ENCODE data around the gene FBXO31. TPM values are rescaled to one million over a fixed set of nuclear protein-coding genes. Genes with fewer than 3 reads are reported as not detected.

The FBXO31 gene
- total and polyA plus RNA-seq, 9 of the 15 experiments (the other 6 are each of a cell fraction or from before 2014, with no cell fraction given): 0.18 to 33.3 (median 10.9) TPM

GRCh38 chr16:87369117-87369765, 14.3 kb downstream of the FBXO31 start (continued):
- TF ChIP-seq NFE2L1 (tag; IDR thresholded peaks at IDR 0.05; ENCODE audit: borderline replicate concordance, low read depth): no peak

- DNase-seq (ENCODE audit: extremely low read depth in 1 of 4, low spot score in 3 of 4): no peak
- in situ Hi-C loops (cut with MboI) (no loop called here), intact Hi-C loops (cut with micrococcal nuclease) (no loop called here)
- H2AFZ ChIP-seq (ENCODE audit: low read depth, low read length): no peak overlapping the region
- H3K4me3 ChIP-seq: no peak overlapping the region
- peaks cover 17 to 27% of the 10 kb centered on the region in 2 experiments for H3K4me1 ChIP-seq (replicated peaks in 1 of 2; ENCODE audit: control insufficient read depth in 2 of 2, insufficient read depth in 2 of 2, low read length in 2 of 2)
- peaks cover 2% of the 10 kb centered on the region for H3K9me1 ChIP-seq (ENCODE audit: control insufficient read depth, insufficient read depth, low read length)
- no peak for FAIRE-seq
- no peak for ATAC-seq
- 74% methylated on average over 5 of the region's 5 CpGs for WGBS (ENCODE audit: insufficient coverage, low coverage, missing lambda C conversion rate)
- ChIA-PET POLR2A (interaction anchor here (0.9 kb wide), 1 partner anchor 12 kb away, joined by 3 read pairs; no protein-coding TSS in a partner anchor), CTCF (ENCODE audit: low intra/inter-chr PET ratio) (no interaction called here)
- H3K9ac ChIP-seq (ENCODE audit: insufficient read depth in 1 of 2, low read depth in 2 of 2, low read length in 2 of 2): no peak overlapping the region; a peak in 1 of 4 replicates
- BruUV-seq (replicated peaks): no TSS peak
- no peak overlapping the region for H3K27ac ChIP-seq (ENCODE audit: extremely low read depth, low read depth, low read length)
- no peaks in the 10 kb centered on the region for H3K9me3 ChIP-seq (replicated peaks; ENCODE audit: control insufficient read depth, insufficient read depth, low read depth, low read length)
- peaks cover 81% of the 10 kb centered on the region for H3K79me2 ChIP-seq (ENCODE audit: control insufficient read depth, insufficient read depth, low read length)
- H3K27me3 ChIP-seq (ENCODE audit: control insufficient read depth in 2 of 2, insufficient read depth in 2 of 2, low read length in 2 of 2): no peaks in the 10 kb centered on the region
- peaks cover 24% of the 10 kb centered on the region; the same call in 2 of the 3 replicates for H3K36me3 ChIP-seq (ENCODE audit: control insufficient read depth, insufficient read depth, low read length)
- H3K4me2 ChIP-seq (ENCODE audit: insufficient read depth, low read length): no peak overlapping the region
- peaks cover 21% of the 10 kb centered on the region; the same call in 1 of the 2 replicates for H4K20me1 ChIP-seq (replicated peaks; ENCODE audit: control insufficient read depth, insufficient read depth, low read length)
- no peak for TF ChIP-seq KLF6 (CRISPR knock-in tag; IDR thresholded peaks at IDR 0.05; ENCODE audit: borderline replicate concordance)
- TF ChIP-seq EP300 (IDR thresholded peaks at IDR 0.05; ENCODE audit: low read length): no peak
- TF ChIP-seq CAMTA2 (CRISPR knock-in tag; conservative IDR thresholded peaks at IDR 0.05): no peak
- TF ChIP-seq RCOR1 (IDR thresholded peaks at IDR 0.05; ENCODE audit: borderline replicate concordance in 1 of 2, low read depth in 2 of 2, low read length in 2 of 2): no peak
- no peak for TF ChIP-seq CCNT2 (IDR thresholded peaks at IDR 0.05; ENCODE audit: borderline replicate concordance, extremely low read depth, insufficient read length, low read depth, low read length)
- TF ChIP-seq, protein P1, sequence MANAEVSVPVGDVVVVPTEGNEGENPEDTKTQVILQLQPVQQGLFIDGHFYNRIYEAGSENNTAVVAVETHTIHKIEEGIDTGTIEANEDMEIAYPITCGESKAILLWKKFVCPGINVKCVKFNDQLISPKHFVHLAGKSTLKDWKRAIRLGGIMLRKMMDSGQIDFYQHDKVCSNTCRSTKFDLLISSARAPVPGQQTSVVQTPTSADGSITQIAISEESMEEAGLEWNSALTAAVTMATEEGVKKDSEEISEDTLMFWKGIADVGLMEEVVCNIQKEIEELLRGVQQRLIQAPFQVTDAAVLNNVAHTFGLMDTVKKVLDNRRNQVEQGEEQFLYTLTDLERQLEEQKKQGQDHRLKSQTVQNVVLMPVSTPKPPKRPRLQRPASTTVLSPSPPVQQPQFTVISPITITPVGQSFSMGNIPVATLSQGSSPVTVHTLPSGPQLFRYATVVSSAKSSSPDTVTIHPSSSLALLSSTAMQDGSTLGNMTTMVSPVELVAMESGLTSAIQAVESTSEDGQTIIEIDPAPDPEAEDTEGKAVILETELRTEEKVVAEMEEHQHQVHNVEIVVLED (CRISPR knock-in tag; IDR thresholded peaks at IDR 0.05): no peak
- TF ChIP-seq NR3C1 (CRISPR knock-in tag; IDR thresholded peaks at IDR 0.05): no peak
- TF ChIP-seq MXI1 (IDR thresholded peaks at IDR 0.05; ENCODE audit: low read depth, low read length): no peak
- TF ChIP-seq XRCC3 (IDR thresholded peaks at IDR 0.05): no peak
- no peak for TF ChIP-seq MCM5 (IDR thresholded peaks at IDR 0.05; ENCODE audit: low read depth)
- no peak for TF ChIP-seq NR2C2 (CRISPR knock-in tag; IDR thresholded peaks at IDR 0.05)
- TF ChIP-seq NR2C2 (tag; IDR thresholded peaks at IDR 0.05): no peak
- TF ChIP-seq, protein P2, sequence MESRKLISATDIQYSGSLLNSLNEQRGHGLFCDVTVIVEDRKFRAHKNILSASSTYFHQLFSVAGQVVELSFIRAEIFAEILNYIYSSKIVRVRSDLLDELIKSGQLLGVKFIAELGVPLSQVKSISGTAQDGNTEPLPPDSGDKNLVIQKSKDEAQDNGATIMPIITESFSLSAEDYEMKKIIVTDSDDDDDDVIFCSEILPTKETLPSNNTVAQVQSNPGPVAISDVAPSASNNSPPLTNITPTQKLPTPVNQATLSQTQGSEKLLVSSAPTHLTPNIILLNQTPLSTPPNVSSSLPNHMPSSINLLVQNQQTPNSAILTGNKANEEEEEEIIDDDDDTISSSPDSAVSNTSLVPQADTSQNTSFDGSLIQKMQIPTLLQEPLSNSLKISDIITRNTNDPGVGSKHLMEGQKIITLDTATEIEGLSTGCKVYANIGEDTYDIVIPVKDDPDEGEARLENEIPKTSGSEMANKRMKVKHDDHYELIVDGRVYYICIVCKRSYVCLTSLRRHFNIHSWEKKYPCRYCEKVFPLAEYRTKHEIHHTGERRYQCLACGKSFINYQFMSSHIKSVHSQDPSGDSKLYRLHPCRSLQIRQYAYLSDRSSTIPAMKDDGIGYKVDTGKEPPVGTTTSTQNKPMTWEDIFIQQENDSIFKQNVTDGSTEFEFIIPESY (CRISPR knock-in tag; IDR thresholded peaks at IDR 0.05): no peak
- TF ChIP-seq L3MBTL2 (IDR thresholded peaks at IDR 0.05): no peak
- TF ChIP-seq HMGN3 (IDR thresholded peaks at IDR 0.05; ENCODE audit: borderline replicate concordance, extremely low read depth, insufficient read length, low read depth, low read length): no peak
- no peak for TF ChIP-seq ZNF57 (CRISPR knock-in tag; IDR thresholded peaks at IDR 0.05)
Measured at GRCh38 chr16:87368029-87368770, 15.4 kb downstream of the FBXO31 start.

Measured in K562 (cell line).